DOHH2 (cell line): ENCODE measurements around the gene GPR26.

Experiments
- H3F3A ChIP-seq: fragments of 200-600 bp; sonication (generic), shearing (Covaris generic); 2 replicates; pipeline ENCODE4 v1.6.0; 2016; ENCODE audit warnings: antibody characterized with exemption, mild to moderate bottlenecking; ENCODE audit not compliant: control insufficient read depth, insufficient read depth
- H3K27ac ChIP-seq: fragments of 200-600 bp; sonication (generic); 2 replicates; pipeline ENCODE4 v1.5.1; 2014; ENCODE audit warnings: low read depth, mild to moderate bottlenecking, low read length, moderate library complexity
- H3K27me3 ChIP-seq: fragments of 200-600 bp; sonication (generic); 2 replicates; pipeline ENCODE4 v1.6.1; 2014; ENCODE audit warnings: mild to moderate bottlenecking, low read length, mixed read lengths; ENCODE audit not compliant: control insufficient read depth
- H3K36me3 ChIP-seq: fragments of 200-600 bp; sonication (generic); 2 replicates; pipeline ENCODE4 v1.6.1; 2014; ENCODE audit warnings: mild to moderate bottlenecking, low read length, moderate library complexity, mixed read lengths; ENCODE audit not compliant: control insufficient read depth
- H3K4me1 ChIP-seq: fragments of 200-600 bp; sonication (generic); 2 replicates; pipeline ENCODE4 v1.6.1; 2014; ENCODE audit warnings: mild to moderate bottlenecking, low read length, mixed read lengths; ENCODE audit not compliant: control insufficient read depth
- H3K4me2 ChIP-seq: fragments of 200-600 bp; sonication (generic); 2 replicates; pipeline ENCODE4 v1.6.0; 2014; ENCODE audit warnings: mild to moderate bottlenecking, low read length, moderate library complexity
- H3K4me3 ChIP-seq: fragments of 200-600 bp; sonication (generic); 2 replicates; pipeline ENCODE4 v1.5.1; 2014; ENCODE audit warnings: mild to moderate bottlenecking, low read length, mixed read lengths
- H3K79me2 ChIP-seq: fragments of 200-600 bp; sonication (generic); 2 replicates; pipeline ENCODE4 v1.6.1; 2014; ENCODE audit warnings: mild to moderate bottlenecking, low read length, mixed read lengths; ENCODE audit not compliant: control insufficient read depth
- H3K9me2 ChIP-seq: fragments of 200-600 bp; sonication (generic); replicated peaks from 2 replicates; pipeline ENCODE4 v1.6.1; 2014; ENCODE audit warnings: mild to moderate bottlenecking, low read length, mixed read lengths; ENCODE audit not compliant: control insufficient read depth
- H3K9me3 ChIP-seq: fragments of 200-600 bp; sonication (generic); 2 replicates; pipeline ENCODE4 v1.6.1; 2014; ENCODE audit warnings: antibody characterized with exemption, low read length, mixed read lengths; ENCODE audit not compliant: control insufficient read depth, insufficient read depth
- H4K20me1 ChIP-seq: fragments of 200-600 bp; sonication (generic); 2 replicates; pipeline ENCODE4 v1.6.0; 2014; ENCODE audit warnings: low read depth, mild to moderate bottlenecking, antibody characterized with exemption, low read length, moderate library complexity; ENCODE audit not compliant: control insufficient read depth, insufficient read depth
- CTCF ChIP-seq: fragments of 200-600 bp; sonication (generic); IDR thresholded peaks from one replicate; pipeline ENCODE4 v1.5.1; 2014; ENCODE audit warnings: antibody characterized with exemption, mild to moderate bottlenecking, low read depth, low read length; ENCODE audit not compliant: poor library complexity, severe bottlenecking
- EZH2phosphoT487 ChIP-seq: fragments of 200-600 bp; sonication (generic); IDR thresholded peaks from 2 replicates; pipeline ENCODE4 v1.6.1; 2017; ENCODE audit warnings: borderline replicate concordance, mild to moderate bottlenecking, antibody characterized with exemption, low read length, moderate library complexity, mixed read lengths

The GPR26 gene

GRCh38 chr10:123718544-123719060 lies 52.4 kb downstream of the GPR26 start:
- Histone ChIP-seq H3K36me3 (no peaks in the 10 kb centered on the region), H3K27me3 (0 out of 2 replicates have a peak, but pooled peaks cover 6% of the 10 kb centered on the region), H3K9me2 (no peaks in the 10 kb centered on the region), H3F3A (no peaks in the 10 kb centered on the region), H3K4me3 (no peak overlapping the region), H3K9me3 (no peaks in the 10 kb centered on the region), H3K4me1 (no peaks in the 10 kb centered on the region), H4K20me1 (no peaks in the 10 kb centered on the region), H3K79me2 (no peaks in the 10 kb centered on the region), H3K4me2 (no peak overlapping the region), H3K27ac (no peak overlapping the region)
- no peak for TF ChIP-seq CTCF

- no peaks in the 10 kb centered on the region for H3K4me1 ChIP-seq
- H3K36me3 ChIP-seq = no peaks in the 10 kb centered on the region
- no peaks in the 10 kb centered on the region for H3K9me2 ChIP-seq
- no peaks in the 10 kb centered on the region for H3K79me2 ChIP-seq
- 0 out of 2 replicates have a peak, but pooled peaks cover 6% of the 10 kb centered on the region for H3K27me3 ChIP-seq
- no peaks in the 10 kb centered on the region for H3K9me3 ChIP-seq
- H3K4me2 ChIP-seq = no peak overlapping the region
- no peak overlapping the region for H3K27ac ChIP-seq
- TF ChIP-seq CTCF = no peak
- no peak for TF ChIP-seq EZH2phosphoT487
- no peak overlapping the region for H3K4me3 ChIP-seq
- H4K20me1 ChIP-seq = no peaks in the 10 kb centered on the region
- no peaks in the 10 kb centered on the region for H3F3A ChIP-seq
These were observed 54.4 kb downstream of the GPR26 start for GRCh38 chr10:123720536-123720935.

- H4K20me1 ChIP-seq = no peaks in the 10 kb centered on the region
- H3K79me2 ChIP-seq = no peaks in the 10 kb centered on the region
- no peak overlapping the region for H3K27ac ChIP-seq
- 0 out of 2 replicates have a peak, but pooled peaks cover 6% of the 10 kb centered on the region for H3K27me3 ChIP-seq
- no peaks in the 10 kb centered on the region for H3K4me1 ChIP-seq
- H3K9me2 ChIP-seq = no peaks in the 10 kb centered on the region
- H3K9me3 ChIP-seq = no peaks in the 10 kb centered on the region
- H3F3A ChIP-seq = no peaks in the 10 kb centered on the region
- H3K4me3 ChIP-seq = no peak overlapping the region
- no peak overlapping the region for H3K4me2 ChIP-seq
- no peaks in the 10 kb centered on the region for H3K36me3 ChIP-seq
- TF ChIP-seq EZH2phosphoT487 (no peak), CTCF (no peak)
These were observed 55.4 kb downstream of the GPR26 start for GRCh38 chr10:123721441-123722049.
